ENCODE data around the gene AP2B1.
"Not testable (repeated sequence)": the region's sequence is repeated elsewhere in the genome, so short reads cannot be mapped to it uniquely, and the experiment has no call there.

The AP2B1 gene

GRCh38 chr17:35587074-35587961 is at the start of gene AP2B1:
TSS of gene AP2B1 (plus strand) at chr17:35587322. CDS start at chr17:35594031, 6,709 bp downstream.
- DNase-seq, result peak; percentile 92

GRCh38 chr17:35537601-35538141 is 49.5 kb upstream of the AP2B1 start, which contains the start of gene SLFN12L:
TSS of gene SLFN12L (minus strand) at chr17:35537678. CDS start at chr17:35522364, 15,314 bp downstream.
- no peak for DNase-seq

- DNase-seq, result no peak
Observed at GRCh38 chr17:35539659-35540026, 47.5 kb upstream of the AP2B1 start.

- no peak for DNase-seq
Observed at GRCh38 chr17:35540589-35541404, 46.3 kb upstream of the AP2B1 start.

GRCh38 chr17:35541434-35541833 is 45.7 kb upstream of the AP2B1 start:
- no peak for DNase-seq

GRCh38 chr17:35542990-35543389 is 44.1 kb upstream of the AP2B1 start:
- no peak for DNase-seq

- DNase-seq, result no peak
Observed at GRCh38 chr17:35543856-35544255, 43.3 kb upstream of the AP2B1 start.

GRCh38 chr17:35545150-35545549 is 42.0 kb upstream of the AP2B1 start:
- DNase-seq, result no peak

GRCh38 chr17:35546487-35546886 is 40.6 kb upstream of the AP2B1 start:
- DNase-seq, result no peak

- no peak for DNase-seq
Observed at GRCh38 chr17:35548208-35548810, 38.8 kb upstream of the AP2B1 start.

- no peak for DNase-seq
Observed at GRCh38 chr17:35548978-35549377, 38.1 kb upstream of the AP2B1 start.

- no peak for DNase-seq
Observed at GRCh38 chr17:35553310-35553709, 33.8 kb upstream of the AP2B1 start.

GRCh38 chr17:35554668-35555067 is 32.5 kb upstream of the AP2B1 start:
- no peak for DNase-seq

- no peak for DNase-seq
Observed at GRCh38 chr17:35555691-35556090, 31.4 kb upstream of the AP2B1 start.

- DNase-seq, result no peak
Observed at GRCh38 chr17:35557353-35557752, 29.8 kb upstream of the AP2B1 start.

GRCh38 chr17:35559495-35560210 is 27.5 kb upstream of the AP2B1 start:
- no peak for DNase-seq

GRCh38 chr17:35560703-35561102 is 26.4 kb upstream of the AP2B1 start, which contains the start of gene SLFN14:
TSS of gene SLFN14 (minus strand) at chr17:35560819. CDS start at chr17:35558062, 2,757 bp downstream.
- DNase-seq, result no peak

- DNase-seq, result not testable (repeated sequence)
Observed at GRCh38 chr17:35563181-35563580, 23.9 kb upstream of the AP2B1 start.

- DNase-seq, result no peak
Observed at GRCh38 chr17:35566968-35567367, 20.2 kb upstream of the AP2B1 start.

GRCh38 chr17:35568561-35568960 is 18.6 kb upstream of the AP2B1 start:
- DNase-seq, result no peak

- DNase-seq, result no peak
Observed at GRCh38 chr17:35569405-35569804, 17.7 kb upstream of the AP2B1 start.

GRCh38 chr17:35575759-35576158 is 11.4 kb upstream of the AP2B1 start:
- DNase-seq, result no peak
